Raji (cell line): ENCODE results near the gene MYO9B.

Experiments used
- POLR2A ChIP-seq: IDR thresholded peaks from 2 replicates; pipeline ENCODE4 v1.6.1; 2011; ENCODE audit warnings: low read depth, low read length, control low read depth; ENCODE audit not compliant: insufficient read depth

MYO9B gene

GRCh38 chr19:17236811-17237543 lies 161.4 kb downstream of the MYO9B start:
- no peak for TF ChIP-seq POLR2A

DNA sequence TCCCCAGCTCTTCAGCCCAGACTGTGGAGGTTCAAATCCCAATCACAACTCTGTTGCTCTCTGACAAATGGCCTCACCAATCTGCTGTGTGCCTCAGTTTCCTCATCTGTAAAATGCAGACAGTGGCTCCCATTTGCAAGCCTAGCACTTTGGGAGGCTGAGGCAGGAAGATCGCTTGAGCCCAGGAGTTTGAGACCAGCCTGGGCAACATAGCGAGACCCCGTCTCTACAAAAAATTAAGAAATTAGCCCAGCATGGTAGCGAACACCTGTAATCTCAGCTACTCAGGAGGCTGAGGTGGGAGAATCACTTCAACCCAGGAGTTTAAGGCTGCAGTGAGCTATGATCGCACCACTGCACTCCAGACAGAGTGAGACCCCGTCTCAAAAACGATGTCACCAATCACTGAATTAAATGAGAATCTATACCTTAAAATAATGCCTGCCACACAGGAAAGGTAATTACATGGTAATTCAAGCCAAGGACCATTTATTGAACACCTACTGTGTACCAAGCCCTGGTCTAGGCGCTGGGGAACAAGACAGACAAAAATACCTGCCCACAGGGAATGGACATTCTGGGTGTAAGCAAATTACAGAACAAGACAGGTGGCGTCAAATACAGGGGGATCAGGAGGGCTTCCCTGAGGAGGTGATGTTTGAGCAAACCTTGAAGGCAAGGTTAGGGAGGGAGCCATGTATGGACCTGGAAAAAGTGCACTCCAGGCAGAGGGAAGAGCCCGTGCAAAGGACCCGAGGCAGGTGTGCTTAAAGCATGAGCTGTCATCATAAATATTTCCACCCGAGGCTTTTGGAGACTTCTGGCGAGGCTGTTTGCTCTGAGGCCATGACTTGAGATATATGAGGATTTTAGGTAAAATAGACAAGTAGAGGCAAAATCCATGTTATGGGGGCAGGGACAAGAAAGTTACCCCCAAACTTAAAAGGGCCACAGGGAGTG lies 162.4 kb downstream of the MYO9B start:
- no peak for TF ChIP-seq POLR2A

GRCh38 chr19:17240062-17240752 lies 164.6 kb downstream of the MYO9B start:
- TF ChIP-seq POLR2A = no peak

- no peak for TF ChIP-seq POLR2A
Measured at GRCh38 chr19:17240826-17241399, 165.3 kb downstream of the MYO9B start.

DNA sequence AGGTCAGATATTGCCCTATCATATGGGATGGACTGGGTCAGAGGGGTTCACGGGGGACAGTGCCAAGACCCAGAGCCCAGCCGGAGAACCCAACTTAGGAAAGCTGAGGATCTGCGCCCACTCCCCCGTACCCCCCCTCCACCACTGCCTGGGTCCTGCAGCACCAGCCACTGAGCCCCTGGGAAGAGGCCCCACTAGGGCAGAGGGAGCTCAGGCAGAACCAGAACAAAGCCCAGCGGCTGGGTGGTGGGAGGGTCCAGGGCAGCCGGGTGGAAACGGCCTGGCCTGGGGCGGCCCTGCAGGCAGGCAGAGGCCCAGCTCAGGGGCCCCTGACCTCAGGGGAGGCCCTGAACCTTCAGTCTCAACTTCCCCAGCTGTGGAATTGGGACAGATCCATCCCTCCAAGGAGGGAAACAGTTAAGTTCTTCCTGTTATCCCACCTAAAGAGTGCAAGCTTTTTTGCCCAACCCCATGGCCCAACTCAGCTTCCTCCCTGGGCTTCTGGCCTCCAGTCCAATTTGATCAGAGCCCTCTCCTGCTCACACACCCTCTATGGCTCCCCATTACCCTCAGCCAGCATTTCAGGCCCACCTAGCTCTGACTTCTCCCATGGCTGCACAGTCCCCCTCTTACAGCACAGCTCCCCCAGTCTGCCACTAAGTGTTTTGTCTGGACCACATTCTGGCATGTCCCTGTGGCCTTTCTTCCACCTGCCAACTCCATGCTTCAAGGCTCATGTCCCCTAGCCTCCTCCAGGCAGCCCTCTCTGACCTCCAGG lies 167.0 kb downstream of the MYO9B start:
- TF ChIP-seq POLR2A = no peak

DNA sequence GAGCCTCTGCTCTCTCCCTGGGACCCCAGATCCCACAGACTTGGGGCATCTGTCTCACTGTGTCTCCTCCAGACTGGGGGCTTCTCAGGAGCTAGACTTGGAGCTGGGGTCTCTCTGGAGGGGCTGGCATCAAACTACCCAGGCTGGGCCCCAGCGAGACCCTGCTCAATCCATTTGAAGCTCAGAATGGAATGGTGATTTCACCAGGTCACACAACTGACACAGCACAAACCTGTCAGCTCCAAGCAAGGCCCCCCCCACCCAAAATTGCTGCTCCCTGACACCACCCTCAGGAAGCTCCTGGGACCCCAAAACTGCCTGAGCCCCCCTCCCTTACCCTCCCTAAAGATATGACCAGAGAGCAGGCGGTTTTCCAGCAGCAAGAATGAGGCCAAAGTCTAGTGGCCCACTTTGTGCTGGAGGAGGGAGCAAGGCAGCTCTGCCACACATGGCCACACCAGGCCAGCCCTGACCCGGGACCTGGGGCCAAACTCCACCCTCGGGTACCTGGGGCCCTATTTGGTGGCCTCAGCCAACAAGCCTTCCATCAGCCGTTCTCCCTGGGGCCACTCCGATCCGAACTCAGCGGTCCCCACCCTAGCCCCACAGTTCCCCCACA lies 167.7 kb downstream of the MYO9B start:
- no peak for TF ChIP-seq POLR2A

GRCh38 chr19:17243830-17244617 lies 168.4 kb downstream of the MYO9B start:
- no peak for TF ChIP-seq POLR2A

DNA sequence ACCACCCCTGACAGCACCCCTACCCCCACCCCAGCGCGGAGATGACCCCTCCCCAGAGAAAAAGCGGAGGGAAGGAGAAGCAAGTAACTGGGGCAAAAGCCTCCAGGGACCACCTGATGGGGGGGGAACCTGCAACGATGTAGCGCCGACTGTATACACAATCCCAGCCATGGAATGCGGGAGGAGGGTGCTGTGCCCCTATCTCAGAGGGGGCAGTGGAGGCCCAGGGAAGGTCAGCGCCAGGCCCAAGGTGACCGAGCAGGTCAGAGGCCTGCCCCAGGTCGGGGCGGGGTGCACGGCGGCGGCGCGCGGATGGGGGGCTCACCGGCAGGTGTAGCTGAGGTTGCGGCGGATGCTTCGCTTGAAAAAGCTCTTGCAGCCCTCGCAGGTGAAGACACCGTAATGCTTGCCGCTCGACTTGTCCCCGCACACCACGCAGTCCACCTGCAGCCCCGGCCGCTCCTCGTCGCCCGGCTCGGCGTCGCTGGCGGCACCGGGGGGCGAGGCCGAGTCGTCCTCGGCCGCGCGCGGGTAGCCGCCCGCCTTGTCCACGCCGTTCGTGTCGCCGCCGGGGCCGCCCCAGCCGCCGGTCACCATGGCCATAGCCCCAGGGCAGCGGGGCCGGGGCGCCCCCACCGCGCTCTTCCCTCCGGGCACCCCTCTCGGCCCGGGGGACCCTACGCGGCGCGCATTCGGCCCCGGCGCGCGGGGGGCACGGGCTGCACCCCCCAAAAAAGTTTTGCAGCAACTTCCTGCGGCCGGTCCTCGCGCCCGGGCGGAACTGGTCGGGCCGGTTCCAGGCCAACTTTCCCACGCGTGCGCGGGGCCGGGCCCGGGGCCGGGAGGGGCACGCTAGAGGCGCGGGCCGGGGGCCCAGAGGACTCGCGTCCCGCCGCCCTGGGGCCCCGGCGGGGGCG lies 169.3 kb downstream of the MYO9B start:
- TF ChIP-seq POLR2A = no peak

DNA sequence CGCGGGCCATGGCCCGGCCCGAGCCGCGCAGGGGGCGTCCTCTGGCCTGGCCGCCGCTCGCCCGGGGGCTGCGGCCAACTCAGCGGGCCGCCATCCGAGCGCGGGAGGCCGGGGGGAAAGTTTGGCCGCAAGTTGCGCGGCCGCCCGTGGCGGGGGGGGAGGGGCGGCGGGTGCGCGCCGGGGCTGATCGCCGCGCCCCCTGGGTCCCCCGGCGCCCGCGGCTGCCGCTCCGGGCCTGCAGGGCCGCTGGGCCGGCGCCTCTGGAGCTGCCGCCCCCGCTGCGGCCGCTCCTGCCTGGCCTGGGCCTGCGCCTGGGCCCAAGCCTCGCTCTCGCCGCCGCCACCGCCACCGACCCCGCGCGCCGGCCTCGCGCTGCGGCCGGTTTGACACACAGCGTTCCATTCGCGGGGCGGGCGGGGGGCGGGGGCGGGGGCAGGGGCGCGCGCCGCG lies 170.0 kb downstream of the MYO9B start, which contains the start of gene NR2F6:
Gene NR2F6 (minus strand): TSS at position 385 of the 450 bp plus-strand sequence. CDS start 699 bp downstream, outside the sequence.
- no peak for TF ChIP-seq POLR2A

- TF ChIP-seq POLR2A = no peak
Measured at GRCh38 chr19:17246681-17247425, 171.3 kb downstream of the MYO9B start.
